DND-41 (cell line): ENCODE measurements around the gene CATSPERD.
"Not testable (repeated sequence)": the region's sequence is repeated elsewhere in the genome, so short reads cannot be mapped to it uniquely, and the experiment has no call there.

Experiments
- ATAC-seq: fragments of 200-7000 bp; cut with Tn5 transposase; 3 replicates; pipeline ENCODE4 v1.9.1; 2021; ENCODE audit warnings: low read depth; ENCODE audit not compliant: insufficient read depth
- DNase-seq: peaks from one replicate; pipeline ENCODE4 v3.0.0-alpha.2; 2020
- H2AFZ ChIP-seq: 2 replicates; pipeline ENCODE4 v1.6.0; 2012; ENCODE audit warnings: low read depth, low read length
- H3K27ac ChIP-seq: 2 replicates; pipeline ENCODE4 v1.5.1; 2012; ENCODE audit warnings: low read length, inconsistent platforms
- H3K27me3 ChIP-seq: fragments of 200-600 bp; sonication (generic); 2 replicates; pipeline ENCODE4 v1.6.0; 2012; ENCODE audit warnings: low read length, mild to moderate bottlenecking, inconsistent platforms; ENCODE audit not compliant: insufficient read depth, poor library complexity
- H3K36me3 ChIP-seq: 2 replicates; pipeline ENCODE4 v1.5.1; 2012; ENCODE audit warnings: low read length, inconsistent platforms; ENCODE audit not compliant: insufficient read depth
- H3K4me1 ChIP-seq: 2 replicates; pipeline ENCODE4 v1.5.1; 2012; ENCODE audit warnings: mild to moderate bottlenecking, low read length; ENCODE audit not compliant: insufficient read depth
- H3K4me2 ChIP-seq: 2 replicates; pipeline ENCODE4 v1.6.0; 2012; ENCODE audit warnings: mild to moderate bottlenecking, moderate library complexity, low read length, inconsistent platforms; ENCODE audit not compliant: insufficient read depth
- H3K4me3 ChIP-seq, 2 experiments: fragments of 200-600 bp in 1 of 2; shearing (Covaris generic) in 1 of 2; 2 replicates each; pipeline ENCODE4 v1.5.1; 2012 to 2016; ENCODE audit warnings: inconsistent platforms in 2 of 2, low read length in 2 of 2, mild to moderate bottlenecking in 2 of 2, low read depth in 1 of 2, moderate library complexity in 1 of 2
- H3K79me2 ChIP-seq: 2 replicates; pipeline ENCODE4 v1.6.0; 2012; ENCODE audit warnings: low read length, inconsistent platforms; ENCODE audit not compliant: insufficient read depth
- H3K9ac ChIP-seq: 2 replicates; pipeline ENCODE4 v1.6.0; 2012; ENCODE audit warnings: low read depth, mild to moderate bottlenecking, inconsistent platforms, low read length, moderate library complexity
- H3K9me3 ChIP-seq: 2 replicates; pipeline ENCODE4 v1.5.1; 2012; ENCODE audit warnings: low read length, moderate library complexity, mild to moderate bottlenecking, inconsistent platforms; ENCODE audit not compliant: insufficient read depth, severe bottlenecking
- H4K20me1 ChIP-seq: 2 replicates; pipeline ENCODE4 v1.6.0; 2012; ENCODE audit warnings: low read length; ENCODE audit not compliant: insufficient read depth
- EZH2 ChIP-seq: IDR thresholded peaks from 3 replicates; pipeline ENCODE4 v1.6.1; 2012; ENCODE audit warnings: borderline replicate concordance, low read depth, mild to moderate bottlenecking, moderate library complexity, low read length, inconsistent platforms; ENCODE audit not compliant: severe bottlenecking
- TF ChIP-seq, protein P1 (sequence below): IDR thresholded peaks from 2 replicates; pipeline ENCODE4 v1.5.1; 2012; ENCODE audit warnings: borderline replicate concordance, low read length, moderate library complexity, mild to moderate bottlenecking; ENCODE audit not compliant: poor library complexity, severe bottlenecking; ENCODE audit errors: extremely low read depth

Gene CATSPERD

DNA sequence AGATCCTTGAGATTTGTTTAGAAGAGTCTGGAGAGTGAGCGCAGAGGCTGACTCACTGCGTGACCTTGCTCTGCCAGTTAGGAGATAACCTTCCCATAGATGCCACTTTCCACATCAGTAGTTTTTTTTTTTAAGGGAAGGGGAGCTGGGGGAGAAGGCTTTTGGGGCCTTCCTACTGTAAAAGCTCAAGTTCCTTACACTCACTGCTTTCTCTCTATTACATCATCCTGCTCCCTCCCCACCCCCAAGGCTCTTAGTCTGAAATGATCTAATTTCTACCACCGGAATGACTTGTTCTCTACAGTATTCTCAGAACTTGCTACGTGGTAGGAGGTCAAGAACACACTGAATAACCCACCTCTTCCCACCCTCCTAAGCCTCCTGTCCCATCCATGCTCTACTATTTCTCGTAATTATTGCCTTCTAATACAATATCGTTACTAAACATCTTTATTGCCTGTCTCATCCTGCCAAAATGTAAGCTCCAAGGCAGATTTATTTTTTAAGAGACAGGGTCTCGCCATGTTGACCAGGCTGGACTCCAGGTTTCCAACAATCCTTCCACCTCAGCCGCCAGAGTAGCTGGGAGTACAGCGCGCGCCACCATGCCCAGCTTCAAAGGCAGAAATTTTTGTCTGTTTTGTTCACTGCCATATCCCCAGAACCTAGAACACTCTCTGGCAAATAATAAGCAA lies 1.7 kb upstream of the CATSPERD start:
- Histone ChIP-seq H3K27ac (peak overlapping the region; percentile 98), H3K9me3 (no peaks in the 10 kb centered on the region), H3K27me3 (no peaks in the 10 kb centered on the region), H3K9ac (peak overlapping the region; percentile 86), H3K4me1 (peaks cover 38% of the 10 kb centered on the region), H3K4me2 (peak overlapping the region; percentile 79), H3K79me2 (peaks cover 57% of the 10 kb centered on the region), H3K4me3 (peak overlapping the region; percentile 73 to 81), H4K20me1 (peaks cover 42% of the 10 kb centered on the region), H2AFZ (no peak overlapping the region), H3K36me3 (peaks cover 29% of the 10 kb centered on the region)
- DNase-seq (peak; percentile 69), ATAC-seq (peak; percentile 10; the same call in 1 of the 3 replicates)
- TF ChIP-seq, protein P1, sequence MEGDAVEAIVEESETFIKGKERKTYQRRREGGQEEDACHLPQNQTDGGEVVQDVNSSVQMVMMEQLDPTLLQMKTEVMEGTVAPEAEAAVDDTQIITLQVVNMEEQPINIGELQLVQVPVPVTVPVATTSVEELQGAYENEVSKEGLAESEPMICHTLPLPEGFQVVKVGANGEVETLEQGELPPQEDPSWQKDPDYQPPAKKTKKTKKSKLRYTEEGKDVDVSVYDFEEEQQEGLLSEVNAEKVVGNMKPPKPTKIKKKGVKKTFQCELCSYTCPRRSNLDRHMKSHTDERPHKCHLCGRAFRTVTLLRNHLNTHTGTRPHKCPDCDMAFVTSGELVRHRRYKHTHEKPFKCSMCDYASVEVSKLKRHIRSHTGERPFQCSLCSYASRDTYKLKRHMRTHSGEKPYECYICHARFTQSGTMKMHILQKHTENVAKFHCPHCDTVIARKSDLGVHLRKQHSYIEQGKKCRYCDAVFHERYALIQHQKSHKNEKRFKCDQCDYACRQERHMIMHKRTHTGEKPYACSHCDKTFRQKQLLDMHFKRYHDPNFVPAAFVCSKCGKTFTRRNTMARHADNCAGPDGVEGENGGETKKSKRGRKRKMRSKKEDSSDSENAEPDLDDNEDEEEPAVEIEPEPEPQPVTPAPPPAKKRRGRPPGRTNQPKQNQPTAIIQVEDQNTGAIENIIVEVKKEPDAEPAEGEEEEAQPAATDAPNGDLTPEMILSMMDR: no peak
- no peak for TF ChIP-seq EZH2

DNA sequence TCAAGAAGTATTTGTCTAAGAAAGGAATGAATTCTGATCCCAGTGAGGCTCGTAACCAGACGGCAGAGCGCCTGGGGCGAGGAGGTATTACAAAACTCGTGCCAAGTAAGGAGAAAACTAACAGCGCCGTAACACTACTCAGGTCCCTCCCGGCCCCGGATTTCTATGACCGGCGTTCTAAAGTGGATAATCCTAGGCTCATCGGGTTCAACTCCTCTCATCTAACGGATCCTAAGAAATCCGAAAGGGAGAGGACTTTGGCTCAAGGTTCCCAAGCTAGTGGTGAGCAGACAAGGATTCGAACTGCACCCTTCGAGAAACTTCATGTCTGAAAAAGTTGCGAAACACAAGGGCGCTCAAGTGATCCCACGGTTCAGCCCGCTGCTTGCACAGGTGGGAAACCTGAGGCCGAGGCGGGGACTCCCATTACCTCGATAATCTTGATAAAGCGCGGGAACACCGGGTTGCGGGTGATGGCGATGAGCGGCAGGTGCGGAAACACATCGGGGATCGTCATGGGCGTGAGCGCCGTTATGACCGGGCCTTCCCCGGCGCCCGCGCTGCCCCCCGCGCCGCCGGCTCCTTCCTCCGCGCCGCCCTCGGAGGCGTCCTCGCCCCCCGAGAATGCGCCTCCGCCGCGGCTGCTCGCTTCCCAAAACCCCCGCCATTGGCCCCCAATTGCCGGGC lies 1.0 kb upstream of the CATSPERD start:
- H3K79me2 ChIP-seq: peaks cover 51% of the 10 kb centered on the region
- ATAC-seq: 0 out of 3 replicates have a peak, but pooled peaks have one; percentile 0

DNA sequence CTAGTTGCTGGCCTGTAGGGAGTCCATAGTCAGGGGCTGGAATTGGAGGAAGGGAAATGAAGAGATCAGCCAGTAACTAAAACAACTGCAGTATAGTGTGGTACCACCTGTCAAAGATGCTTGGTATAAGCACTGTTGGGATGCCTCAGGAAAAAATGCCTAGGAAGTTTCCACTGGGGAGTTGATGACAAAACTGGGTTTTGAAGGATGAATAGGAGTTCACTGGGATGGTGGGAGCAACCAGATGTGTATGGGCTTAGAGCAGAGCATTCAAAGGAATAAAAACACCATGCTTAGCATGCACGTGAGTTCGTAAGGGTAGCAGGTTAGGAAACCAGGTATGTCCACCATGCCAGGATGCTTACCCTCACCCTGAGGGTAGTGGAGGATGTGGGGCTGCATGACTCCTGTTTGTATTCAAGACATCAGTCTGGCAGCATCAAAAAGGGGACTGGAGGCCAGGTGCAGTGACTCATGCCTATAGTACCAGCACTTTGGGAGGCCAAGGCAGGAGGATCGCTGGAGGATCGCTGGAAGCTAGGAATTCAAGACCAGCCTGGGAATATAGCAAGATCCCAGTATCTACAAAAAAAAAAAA lies 7.1 kb downstream of the CATSPERD start:
- no peak overlapping the region for H3K4me3 ChIP-seq
- no peaks in the 10 kb centered on the region for H3K9me3 ChIP-seq
- H3K4me2 ChIP-seq: no peak overlapping the region
- TF ChIP-seq, protein P1: no peak
- no peak for TF ChIP-seq EZH2
- ATAC-seq (no peak), DNase-seq (no peak)
- no peak overlapping the region for H3K9ac ChIP-seq
- no peaks in the 10 kb centered on the region for H3K4me1 ChIP-seq
- H4K20me1 ChIP-seq: no peaks in the 10 kb centered on the region
- H3K36me3 ChIP-seq: no peaks in the 10 kb centered on the region
- no peak overlapping the region for H3K27ac ChIP-seq
- no peaks in the 10 kb centered on the region for H3K79me2 ChIP-seq
- no peak overlapping the region for H2AFZ ChIP-seq
- H3K27me3 ChIP-seq: no peaks in the 10 kb centered on the region

More for the DNA sequence above, 1.0 kb upstream of the CATSPERD start:
- H4K20me1 ChIP-seq: peaks cover 37% of the 10 kb centered on the region
- no peaks in the 10 kb centered on the region for H3K27me3 ChIP-seq
- peak overlapping the region; percentile 79 for H3K4me2 ChIP-seq
- peak overlapping the region; percentile 97 for H2AFZ ChIP-seq
- no peak for DNase-seq
- no peaks in the 10 kb centered on the region for H3K9me3 ChIP-seq
- H3K36me3 ChIP-seq: peaks cover 23% of the 10 kb centered on the region
- no peak for TF ChIP-seq EZH2
- TF ChIP-seq, protein P1: no peak
- H3K9ac ChIP-seq: peak overlapping the region; percentile 86
- H3K4me3 ChIP-seq: peak overlapping the region; percentile 73 to 81
- peak overlapping the region; percentile 98 for H3K27ac ChIP-seq
- peaks cover 38% of the 10 kb centered on the region for H3K4me1 ChIP-seq

DNA sequence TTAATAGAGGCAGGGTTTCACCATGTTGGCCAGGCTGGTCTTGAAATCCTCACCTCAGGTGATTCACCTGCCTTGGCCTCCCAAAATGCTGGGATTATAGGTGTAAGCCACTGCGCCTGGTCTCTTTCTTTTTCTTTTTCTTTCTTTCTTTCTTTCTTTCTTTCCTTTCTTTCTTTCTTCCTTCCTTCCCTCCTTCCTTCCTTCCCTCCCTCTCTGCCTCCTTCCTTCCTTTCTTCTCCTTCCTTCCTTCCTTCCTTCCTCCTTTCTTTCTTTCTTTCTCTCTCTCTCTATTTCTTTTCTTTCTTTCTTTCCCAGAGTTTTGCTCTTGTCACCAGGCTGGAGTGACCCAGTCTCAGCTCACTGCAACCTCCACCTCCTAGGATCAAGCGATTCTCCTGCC lies 12.7 kb downstream of the CATSPERD start:
- not testable (repeated sequence) for H3K4me2 ChIP-seq, H3K4me1 ChIP-seq, DNase-seq, H3K9me3 ChIP-seq, H4K20me1 ChIP-seq, H2AFZ ChIP-seq, H3K27ac ChIP-seq, H3K4me3 ChIP-seq, H3K27me3 ChIP-seq, H3K36me3 ChIP-seq, H3K9ac ChIP-seq, ATAC-seq, H3K79me2 ChIP-seq
